ENCODE measurements around the gene CCDC74B.
"Not testable (repeated sequence)": the region's sequence is repeated elsewhere in the genome, so short reads cannot be mapped to it uniquely, and the experiment has no call there.

- TF ChIP-seq POLR2A (IDR thresholded peaks at IDR 0.05; ENCODE audit: low read length); GATA1 (IDR thresholded peaks at IDR 0.05; ENCODE audit: low read depth, low read length): not testable (repeated sequence)
Measured at GRCh38 chr2:130151145-130151512, 6.2 kb upstream of the CCDC74B start.

Measured in erythroblast (primary cell).